HepG2 (cell line): Measurements from ENCODE around the gene ADGRL2. TPM values are rescaled to one million over a fixed set of nuclear protein-coding genes. Genes with fewer than 3 reads are reported as not detected.

Experiments
- ATAC-seq: fragments of 200-7000 bp; cut with Tn5 transposase; 3 replicates; pipeline ENCODE4 v1.9.1; 2020; ENCODE audit warnings: mild to moderate bottlenecking, moderate library complexity
- BruUV-seq: library from RNA; stranded (reverse); fragments of 400-500 nt; replicated peaks from 2 replicates; lab custom pipeline; 2021; lab: Mats Ljungman, UMichigan
- CTCF ChIA-PET: fragments of 300-600 bp; formaldehyde crosslinking; extraction: SDS; loops from one replicate; lab custom pipeline; 2021; ENCODE audit warnings: low total read pairs, inconsistent platforms, low intra/inter-chr PET ratio; lab: Yijun Ruan, JAX
- POLR2A ChIA-PET: fragments of 350-600 bp; sonication (Branson Sonifier 250); formaldehyde crosslinking; loops from one replicate; lab custom pipeline; 2020; ENCODE audit warnings: antibody characterized with exemption, inconsistent platforms; lab: Yijun Ruan, JAX
- DNase-seq: peaks from one replicate; pipeline ENCODE4 v3.0.0-alpha.2; 2015; ENCODE audit warnings: low spot score
- FAIRE-seq: peaks from 3 replicates; lab custom pipeline; 2011; peaks lifted over from hg19 to GRCh38; lab: Jason Lieb, UNC
- H2AFZ ChIP-seq: one replicate; pipeline ENCODE4 v1.6.1; 2011; ENCODE audit warnings: low read length, inconsistent platforms
- H3K27ac ChIP-seq: fragments of 300-600 bp; 3 replicates; pipeline ENCODE4 v1.8.0; 2011; ENCODE audit warnings: mixed run types, mild to moderate bottlenecking, mixed read lengths, low read length, inconsistent platforms; ENCODE audit not compliant: insufficient read depth; ENCODE audit errors: extremely low read length
- H3K27me3 ChIP-seq, 2 experiments: fragments of 200-600 bp in 1 of 2; 2 replicates in 1 of 2; 3 replicates in 1 of 2; pipeline versions ENCODE4 v1.6.0 to v1.8.0; 2011; ENCODE audit warnings: low read length in 2 of 2, mild to moderate bottlenecking in 2 of 2, moderate library complexity in 2 of 2, inconsistent platforms in 1 of 2; ENCODE audit not compliant: insufficient read depth in 2 of 2, control insufficient read depth in 1 of 2
- H3K36me3 ChIP-seq, 2 experiments: fragments of 200-600 bp in 1 of 2; replicated peaks in 1 of 2; 2 replicates in 1 of 2; 3 replicates in 1 of 2; pipeline versions ENCODE4 v1.5.1 to v1.8.0; 2011; ENCODE audit warnings: low read length in 2 of 2, inconsistent platforms in 1 of 2; ENCODE audit not compliant: insufficient read depth in 2 of 2, control insufficient read depth in 1 of 2
- H3K4me1 ChIP-seq: 2 replicates; pipeline ENCODE4 v1.5.1; 2012; ENCODE audit warnings: low read length, inconsistent platforms; ENCODE audit not compliant: insufficient read depth
- H3K4me2 ChIP-seq: 2 replicates; pipeline ENCODE4 v1.6.0; 2011; ENCODE audit warnings: low read depth, low read length, inconsistent platforms
- H3K4me3 ChIP-seq, 3 experiments: fragments of 200-600 bp in 1 of 3; sonication (generic), shearing (Covaris generic) in 1 of 3; replicated peaks in 1 of 3; 2 replicates each; pipeline ENCODE4 v1.5.1; 2011 to 2016; ENCODE audit warnings: low read length in 3 of 3, inconsistent platforms in 2 of 3, low read depth in 2 of 3, mild to moderate bottlenecking in 2 of 3, control low read depth in 1 of 3, mixed read lengths in 1 of 3; ENCODE audit not compliant: insufficient read depth in 1 of 3
- H3K79me2 ChIP-seq: one replicate; pipeline ENCODE4 v1.6.1; 2011; ENCODE audit warnings: low read length, inconsistent platforms; ENCODE audit not compliant: insufficient read depth
- H3K9ac ChIP-seq: 2 replicates; pipeline ENCODE4 v1.6.0; 2011; ENCODE audit warnings: mild to moderate bottlenecking, low read depth, low read length, inconsistent platforms; ENCODE audit not compliant: insufficient read depth
- H3K9me3 ChIP-seq: 2 replicates; pipeline ENCODE4 v1.5.1; 2012; ENCODE audit warnings: mild to moderate bottlenecking, low read length
- H4K20me1 ChIP-seq: 2 replicates; pipeline ENCODE4 v1.6.0; 2011; ENCODE audit warnings: inconsistent platforms, mild to moderate bottlenecking, low read length, moderate library complexity; ENCODE audit not compliant: insufficient read depth
- FOXC1 ChIP-seq: sonication (generic); formaldehyde crosslinking; IDR thresholded peaks from 2 replicates; pipeline ENCODE4 v1.8.0; 2022; ENCODE audit warnings: mild to moderate bottlenecking, missing genetic modification reagents, borderline replicate concordance
- HMGA1 ChIP-seq: sonication (generic); formaldehyde crosslinking; conservative IDR thresholded peaks from 2 replicates; pipeline ENCODE4 v1.4.0; 2020; ENCODE audit warnings: missing genetic modification reagents
- RAD51 ChIP-seq: fragments of 450-650 bp; IDR thresholded peaks from 2 replicates; pipeline ENCODE4 v1.6.1; 2016; ENCODE audit warnings: borderline replicate concordance
- RFX1 ChIP-seq: fragments of 450-650 bp; IDR thresholded peaks from 2 replicates; pipeline ENCODE4 v1.6.1; 2017
- SETDB1 ChIP-seq: sonication (generic); formaldehyde crosslinking; IDR thresholded peaks from 2 replicates; pipeline ENCODE4 v1.5.1; 2020; ENCODE audit warnings: missing genetic modification reagents, mild to moderate bottlenecking, borderline replicate concordance
- TCF12 ChIP-seq, 2 experiments: fragments of 450-650 bp in 1 of 2; sonication (generic) in 1 of 2; formaldehyde crosslinking in 1 of 2; IDR thresholded peaks; 2 replicates each; pipeline versions ENCODE4 v1.6.1 to v1.8.0; 2017 to 2022; ENCODE audit warnings: antibody characterized with exemption in 1 of 2, mild to moderate bottlenecking in 1 of 2, missing genetic modification reagents in 1 of 2, moderate library complexity in 1 of 2
- ZNF619 ChIP-seq: sonication (generic); formaldehyde crosslinking; IDR thresholded peaks from 2 replicates; pipeline ENCODE4 v1.4.0; 2020; ENCODE audit warnings: mild to moderate bottlenecking, missing genetic modification reagents
- WGBS: methylation state at CpG from one replicate; pipeline ENCODE4 v1.1.6; 2017; ENCODE audit warnings: low lambda C conversion rate; 5-methylcytosine and 5-hydroxymethylcytosine counted together
- in situ Hi-C: cut with HindIII; loops from 2 replicates; pipeline ENCODE4 v1.10.0; 2017; ENCODE audit warnings: low pct_unique_long_range_greater_than_20kb; ENCODE audit not compliant: extremely low pct_ligation_motif_present
- intact Hi-C: fragments of 100-400 bp; cut with micrococcal nuclease; formaldehyde crosslinking; loops from one replicate; pipeline ENCODE4 v1.10.0; 2022; ENCODE audit not compliant: unreplicated experiment
- polyA plus RNA-seq, 8 experiments: library from polyadenylated mRNA; depleted of rRNA in 3 of 8; stranded (reverse) in 7 of 8; unstranded in 1 of 8; fragments of >200 nt; fragmentation: Illumina TruSeq in 4 of 8; extraction: Trizol in 4 of 8; gene quantifications; 2 replicates each; pipeline versions ENCODE4 v1.2.1 to v1.2.3, GENCODE V29; 2011 to 2016; ENCODE audit warnings: low read depth in 4 of 8, missing spikeins in 1 of 8, mixed read lengths in 1 of 8; ENCODE audit not compliant: insufficient read depth in 1 of 8
- total RNA-seq, 5 experiments: library from RNA; depleted of rRNA; stranded (reverse); fragments of >200 nt; fragmentation: Illumina TruSeq; extraction: Trizol; gene quantifications; 2 replicates each; pipeline ENCODE4 v1.2.3, GENCODE V29; 2016; ENCODE audit warnings: low read depth in 1 of 5
- TF ChIP-seq, protein P1 (sequence below): IDR thresholded peaks from 2 replicates; pipeline ENCODE4 v1.6.1; 2016; ENCODE audit warnings: low read depth, control low read depth

Gene ADGRL2
- total and polyA plus RNA-seq, 2 of the 13 experiments (the other 11 are each of a cell fraction or from before 2014, with no cell fraction given) = 15.3 to 31.6 TPM

DNA sequence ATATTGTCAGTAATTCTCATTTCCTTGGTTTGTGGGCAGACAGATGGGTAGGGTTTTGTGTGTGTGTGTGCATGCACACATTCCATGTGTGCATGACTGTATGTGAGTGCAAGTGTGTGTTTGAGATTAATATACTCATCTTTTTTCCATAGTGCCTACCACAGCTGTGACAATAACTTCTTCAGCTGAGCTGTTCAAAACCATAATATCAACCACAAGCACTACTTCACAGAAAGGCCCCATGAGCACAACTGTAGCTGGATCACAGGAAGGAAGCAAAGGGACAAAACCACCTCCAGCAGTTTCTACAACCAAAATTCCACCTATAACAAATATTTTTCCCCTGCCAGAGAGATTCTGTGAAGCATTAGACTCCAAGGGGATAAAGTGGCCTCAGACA lies 149.3 kb downstream of the ADGRL2 start (continued):
- TF ChIP-seq RAD51 (no peak), TCF12 (IDR thresholded peaks at IDR 0.05) (no peak), TCF12 (CRISPR knock-in tag; IDR thresholded peaks at IDR 0.05) (no peak)

DNA sequence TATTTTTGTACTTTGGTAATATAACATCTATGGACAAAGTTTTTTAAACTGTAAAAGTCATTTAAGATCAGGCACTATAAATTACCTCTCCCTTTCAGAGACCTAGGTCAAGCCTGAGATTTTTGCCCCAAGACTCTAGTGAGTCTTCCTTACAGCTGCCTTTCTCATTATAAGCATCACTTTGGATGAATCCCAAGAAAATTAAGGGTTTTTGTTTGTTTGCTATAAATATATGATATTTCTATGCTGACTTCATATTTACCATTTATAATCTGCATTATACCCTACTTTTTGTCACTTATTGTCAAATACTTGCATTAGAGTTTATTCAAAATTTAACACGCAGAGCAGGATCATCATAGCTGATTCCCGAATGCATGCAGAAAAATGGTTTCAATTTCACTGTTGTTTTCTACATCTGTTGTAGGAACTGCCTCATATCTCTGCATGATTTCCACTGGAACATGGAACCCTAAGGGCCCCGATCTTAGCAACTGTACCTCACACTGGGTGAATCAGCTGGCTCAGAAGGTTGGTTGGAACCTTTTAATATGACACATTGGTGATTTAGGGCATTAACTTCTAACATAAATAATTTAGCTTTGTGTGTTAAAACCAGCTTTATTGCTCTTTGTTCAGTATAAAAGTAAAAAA lies 150.0 kb downstream of the ADGRL2 start:
- no peaks in the 10 kb centered on the region for H3K27me3 ChIP-seq

DNA sequence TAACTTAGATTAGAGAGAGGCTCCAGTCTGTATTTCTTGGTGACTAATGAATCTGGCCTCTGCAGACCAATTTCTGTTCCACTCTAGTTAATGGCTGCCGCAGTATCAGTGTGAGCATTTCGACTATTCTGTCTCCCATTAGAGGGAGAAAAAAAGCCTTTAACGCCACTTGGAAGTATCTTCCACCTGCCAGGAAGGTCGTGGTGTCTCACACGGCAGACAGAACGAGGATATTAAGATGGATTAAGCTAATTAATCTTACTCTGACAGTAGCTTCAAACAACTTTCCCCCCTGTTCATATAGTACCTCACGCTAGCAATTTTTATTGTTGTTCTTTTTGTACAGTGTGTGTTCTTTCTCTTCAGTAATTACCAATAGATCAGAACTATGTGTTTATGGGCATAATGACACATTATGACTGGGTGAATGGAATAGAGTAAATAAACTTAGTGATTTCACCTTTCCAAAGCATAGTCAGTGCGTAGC lies 153.8 kb downstream of the ADGRL2 start:
- in situ Hi-C loops = no loop called here
- Histone ChIP-seq H3K4me1 (no peaks in the 10 kb centered on the region), H3K27ac (no peak overlapping the region), H3K27me3 (no peaks in the 10 kb centered on the region), H3K4me3 (no peak overlapping the region), H3K79me2 (no peaks in the 10 kb centered on the region), H4K20me1 (no peaks in the 10 kb centered on the region), H2AFZ (no peak overlapping the region), H3K36me3 (0 out of 5 replicates have a peak, but pooled peaks cover 0 to 2% of the 10 kb centered on the region in 2 experiments), H3K9me3 (peaks cover 7% of the 10 kb centered on the region; the same call in 1 of the 2 replicates), H3K4me2 (no peak overlapping the region), H3K9ac (no peak overlapping the region)
- WGBS = 57% methylated on average over 8 of the region's 8 CpGs
- DNase-seq (no peak), FAIRE-seq (no peak), ATAC-seq (no peak)
- intact Hi-C loops = no loop called here
- ChIA-PET CTCF (no interaction called here), POLR2A (no interaction called here)
- no TSS peak for BruUV-seq
- TF ChIP-seq HMGA1 (CRISPR knock-in tag) (no peak), ZNF619 (CRISPR knock-in tag) (no peak), FOXC1 (CRISPR knock-in tag) (no peak), RFX1 (no peak)
- TF ChIP-seq, protein P1, sequence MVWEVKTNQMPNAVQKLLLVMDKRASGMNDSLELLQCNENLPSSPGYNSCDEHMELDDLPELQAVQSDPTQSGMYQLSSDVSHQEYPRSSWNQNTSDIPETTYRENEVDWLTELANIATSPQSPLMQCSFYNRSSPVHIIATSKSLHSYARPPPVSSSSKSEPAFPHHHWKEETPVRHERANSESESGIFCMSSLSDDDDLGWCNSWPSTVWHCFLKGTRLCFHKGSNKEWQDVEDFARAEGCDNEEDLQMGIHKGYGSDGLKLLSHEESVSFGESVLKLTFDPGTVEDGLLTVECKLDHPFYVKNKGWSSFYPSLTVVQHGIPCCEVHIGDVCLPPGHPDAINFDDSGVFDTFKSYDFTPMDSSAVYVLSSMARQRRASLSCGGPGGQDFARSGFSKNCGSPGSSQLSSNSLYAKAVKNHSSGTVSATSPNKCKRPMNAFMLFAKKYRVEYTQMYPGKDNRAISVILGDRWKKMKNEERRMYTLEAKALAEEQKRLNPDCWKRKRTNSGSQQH = no peak

More for the DNA sequence above, 150.0 kb downstream of the ADGRL2 start:
- FAIRE-seq (no peak), DNase-seq (no peak), ATAC-seq (no peak)
- Histone ChIP-seq H3K4me2 (no peak overlapping the region), H3K4me1 (no peaks in the 10 kb centered on the region), H3K36me3 (0 out of 5 replicates have a peak, but pooled peaks cover 0 to 2% of the 10 kb centered on the region in 2 experiments), H2AFZ (no peak overlapping the region), H3K4me3 (no peak overlapping the region), H3K79me2 (no peaks in the 10 kb centered on the region), H3K27ac (no peak overlapping the region), H3K9ac (no peak overlapping the region), H4K20me1 (no peaks in the 10 kb centered on the region), H3K9me3 (peaks cover 6% of the 10 kb centered on the region; the same call in 1 of the 2 replicates)
- intact Hi-C loops (no loop called here), in situ Hi-C loops (no loop called here)
- TF ChIP-seq SETDB1 = no peak
- WGBS = 64% methylated on average over 3 of the region's 3 CpGs
- POLR2A ChIA-PET = no interaction called here
- no TSS peak for BruUV-seq
- CTCF ChIA-PET = no interaction called here
